C4-2B (cell line): ENCODE results near the gene CAMK1D.

Experiments used
- H3K27ac ChIP-seq: fragments of 450-650 bp; 2 replicates; pipeline ENCODE4 v1.5.1; 2017
- ZFX ChIP-seq: fragments of 450-650 bp; IDR thresholded peaks from 2 replicates; pipeline ENCODE4 v1.6.1; 2017
- TF ChIP-seq, protein P1 (sequence below): fragments of 450-650 bp; conservative IDR thresholded peaks from 2 replicates; pipeline ENCODE4 v1.5.1; 2017; ENCODE audit warnings: mild to moderate bottlenecking

CAMK1D gene

DNA sequence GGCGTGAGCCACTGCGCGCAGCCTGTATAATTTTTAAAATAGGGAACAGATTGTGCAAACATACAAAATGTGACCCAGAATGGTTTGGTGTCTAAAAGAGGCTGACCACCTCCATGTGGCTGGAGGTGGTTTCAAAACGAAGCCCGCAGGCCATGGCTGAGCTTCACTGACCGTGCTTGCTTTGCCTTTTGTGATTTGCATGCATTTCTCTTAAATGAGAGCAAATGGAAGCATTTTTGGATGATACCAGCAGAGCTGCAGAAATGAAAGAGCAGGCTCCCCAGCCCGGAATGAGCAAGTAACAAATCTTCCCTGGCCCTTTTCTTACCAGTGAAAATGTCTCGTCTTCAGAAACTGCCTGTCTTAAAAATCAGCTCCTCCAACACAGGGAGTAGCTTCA, 239.9 kb downstream of the CAMK1D start:
- TF ChIP-seq, protein P1, sequence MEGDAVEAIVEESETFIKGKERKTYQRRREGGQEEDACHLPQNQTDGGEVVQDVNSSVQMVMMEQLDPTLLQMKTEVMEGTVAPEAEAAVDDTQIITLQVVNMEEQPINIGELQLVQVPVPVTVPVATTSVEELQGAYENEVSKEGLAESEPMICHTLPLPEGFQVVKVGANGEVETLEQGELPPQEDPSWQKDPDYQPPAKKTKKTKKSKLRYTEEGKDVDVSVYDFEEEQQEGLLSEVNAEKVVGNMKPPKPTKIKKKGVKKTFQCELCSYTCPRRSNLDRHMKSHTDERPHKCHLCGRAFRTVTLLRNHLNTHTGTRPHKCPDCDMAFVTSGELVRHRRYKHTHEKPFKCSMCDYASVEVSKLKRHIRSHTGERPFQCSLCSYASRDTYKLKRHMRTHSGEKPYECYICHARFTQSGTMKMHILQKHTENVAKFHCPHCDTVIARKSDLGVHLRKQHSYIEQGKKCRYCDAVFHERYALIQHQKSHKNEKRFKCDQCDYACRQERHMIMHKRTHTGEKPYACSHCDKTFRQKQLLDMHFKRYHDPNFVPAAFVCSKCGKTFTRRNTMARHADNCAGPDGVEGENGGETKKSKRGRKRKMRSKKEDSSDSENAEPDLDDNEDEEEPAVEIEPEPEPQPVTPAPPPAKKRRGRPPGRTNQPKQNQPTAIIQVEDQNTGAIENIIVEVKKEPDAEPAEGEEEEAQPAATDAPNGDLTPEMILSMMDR, result no peak
- no peak for TF ChIP-seq ZFX
- H3K27ac ChIP-seq, result no peak overlapping the region

DNA sequence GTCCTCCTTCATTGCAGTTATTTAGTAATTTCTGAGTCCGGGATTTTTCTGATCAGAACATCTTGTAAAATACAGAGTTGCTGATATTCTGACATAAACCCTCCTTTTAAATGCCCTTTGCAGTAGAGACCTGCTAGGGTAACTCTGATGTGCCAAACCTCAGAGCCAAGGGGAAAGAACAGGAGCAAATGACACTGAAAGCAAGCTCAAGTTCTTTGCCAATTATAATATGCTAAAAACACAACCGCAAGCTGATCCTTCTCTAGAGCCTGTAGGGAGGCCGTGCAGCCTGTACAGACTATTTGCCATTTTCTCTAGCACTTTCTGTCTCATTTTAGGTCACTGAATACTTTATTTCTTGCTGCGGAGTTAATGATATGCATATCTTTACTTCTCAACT, 240.4 kb downstream of the CAMK1D start:
- no peak overlapping the region for H3K27ac ChIP-seq
- TF ChIP-seq, protein P1, result no peak
- no peak for TF ChIP-seq ZFX

DNA sequence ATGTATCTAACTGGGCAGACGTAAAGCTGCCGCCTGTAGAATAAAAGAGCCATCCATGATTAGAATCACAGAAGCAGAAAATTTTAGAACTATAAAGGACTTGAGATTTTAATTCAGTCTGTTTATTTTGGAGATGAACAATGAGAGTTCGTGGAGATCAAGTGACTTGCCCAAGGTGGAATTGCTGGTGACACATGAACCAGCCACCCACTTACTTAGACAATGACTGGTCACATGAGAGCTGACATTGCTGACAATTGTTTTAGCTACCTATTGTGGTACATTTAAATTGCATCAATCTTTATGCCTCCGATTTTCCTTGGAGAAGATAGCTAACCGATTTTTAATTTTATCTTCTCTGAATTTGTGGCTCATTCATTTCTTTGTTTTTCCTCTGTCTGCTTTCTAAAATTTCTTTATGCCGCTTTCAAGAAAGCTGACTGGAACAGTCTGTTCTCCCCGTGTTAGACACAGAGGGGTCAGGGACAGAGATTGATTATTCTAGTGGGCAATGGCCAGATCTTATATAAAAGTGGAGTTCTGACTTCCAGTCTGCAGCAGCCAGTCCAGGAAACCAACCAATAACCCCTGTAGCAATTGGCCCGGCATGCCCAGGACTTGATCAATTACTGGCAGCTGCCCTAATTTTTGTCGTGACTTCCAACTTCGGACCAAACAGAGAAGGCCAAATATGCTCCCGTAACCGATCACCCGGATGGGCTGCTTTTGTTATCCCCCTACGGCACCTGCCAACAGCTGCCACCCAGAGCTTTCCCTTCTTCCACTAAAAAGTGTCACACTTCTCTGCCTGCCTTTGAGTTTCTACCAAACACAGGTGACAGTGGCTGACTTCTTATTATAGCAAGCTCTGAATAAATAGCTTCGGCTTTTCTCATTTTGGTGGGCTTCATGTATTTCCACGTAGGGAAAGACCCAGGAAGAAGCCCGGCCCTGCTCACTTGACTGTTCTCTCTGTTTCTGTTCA, 241.6 kb downstream of the CAMK1D start:
- TF ChIP-seq, protein P1, result no peak
- TF ChIP-seq ZFX, result no peak
- no peak overlapping the region for H3K27ac ChIP-seq

DNA sequence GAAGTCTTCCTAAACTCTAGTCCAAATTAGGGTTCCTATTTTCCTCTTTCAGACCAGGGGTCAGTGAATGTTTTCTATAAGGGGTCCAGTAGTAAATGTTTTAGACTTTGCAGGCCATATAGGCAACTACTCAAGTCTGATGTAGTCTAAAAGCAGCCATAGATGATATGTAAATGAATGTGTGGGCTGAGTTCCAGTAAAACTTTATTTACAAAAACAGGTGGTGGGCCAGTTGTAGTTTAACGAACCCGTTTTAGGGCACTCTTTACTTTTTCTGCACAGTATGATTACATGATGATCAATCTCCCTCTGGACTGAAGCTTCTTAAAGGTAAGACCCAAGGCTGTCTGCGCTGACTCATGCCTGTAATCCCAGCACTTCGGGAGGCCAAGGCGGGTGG, 243.6 kb downstream of the CAMK1D start:
- H3K27ac ChIP-seq, result no peak overlapping the region
- TF ChIP-seq, protein P1, result no peak

DNA sequence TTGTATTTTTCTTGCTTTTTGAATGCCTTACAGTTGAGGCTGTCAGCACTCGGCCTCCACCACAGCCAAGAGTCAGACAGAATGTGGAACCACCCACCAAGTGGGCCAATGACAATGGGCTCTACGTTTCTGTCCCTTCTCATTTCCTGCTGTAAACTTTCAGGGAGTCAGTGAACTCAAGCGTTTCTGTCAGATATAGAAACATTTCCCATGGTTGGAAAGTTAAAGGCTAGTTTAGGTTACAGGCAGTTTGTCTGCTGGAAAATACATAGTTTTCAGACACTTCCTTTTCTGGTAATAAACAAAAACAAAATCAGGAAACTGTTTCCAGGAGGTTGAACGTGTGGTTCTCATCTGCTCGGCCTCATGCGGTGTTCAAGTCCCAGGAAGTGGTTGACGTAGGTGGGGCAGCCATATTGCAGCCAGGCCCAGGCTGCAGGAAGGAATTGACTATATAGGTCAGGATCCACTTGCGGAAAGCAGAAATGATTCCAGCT, 245.1 kb downstream of the CAMK1D start:
- no peak overlapping the region for H3K27ac ChIP-seq
- TF ChIP-seq, protein P1, result no peak
- TF ChIP-seq ZFX, result no peak

DNA sequence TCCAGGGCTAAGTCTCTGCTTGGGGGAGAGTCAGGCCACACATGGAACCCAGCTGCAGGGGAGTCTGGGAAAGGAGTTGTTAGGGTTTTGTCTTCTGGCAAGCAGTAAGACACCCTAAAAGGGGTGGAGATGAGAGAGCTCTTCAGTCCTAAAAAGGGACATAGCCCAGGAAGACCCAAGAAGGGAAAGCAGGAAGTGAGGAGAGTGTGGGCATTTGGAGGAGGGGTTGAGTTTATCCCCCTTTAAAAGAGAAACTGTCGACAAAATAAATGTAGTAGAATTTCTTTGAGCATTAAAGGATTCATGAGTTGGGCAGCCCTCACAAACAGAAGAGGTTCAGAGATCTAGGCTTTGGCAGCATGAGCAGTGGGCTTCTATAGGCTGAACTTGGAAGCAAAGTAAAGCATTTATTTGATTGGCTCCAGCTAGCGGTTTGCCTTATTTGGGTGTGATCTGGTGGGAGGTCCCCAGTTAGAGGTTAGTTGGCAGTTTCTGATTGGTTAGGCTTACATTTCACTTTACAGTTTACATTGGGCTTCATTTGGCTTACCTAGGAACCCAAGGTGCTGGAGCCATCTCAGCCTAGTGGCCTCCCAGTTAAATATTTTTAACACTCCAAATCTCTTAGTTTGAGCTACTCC, 246.7 kb downstream of the CAMK1D start:
- H3K27ac ChIP-seq, result no peak overlapping the region
- TF ChIP-seq, protein P1, result no peak
- TF ChIP-seq ZFX, result no peak

DNA sequence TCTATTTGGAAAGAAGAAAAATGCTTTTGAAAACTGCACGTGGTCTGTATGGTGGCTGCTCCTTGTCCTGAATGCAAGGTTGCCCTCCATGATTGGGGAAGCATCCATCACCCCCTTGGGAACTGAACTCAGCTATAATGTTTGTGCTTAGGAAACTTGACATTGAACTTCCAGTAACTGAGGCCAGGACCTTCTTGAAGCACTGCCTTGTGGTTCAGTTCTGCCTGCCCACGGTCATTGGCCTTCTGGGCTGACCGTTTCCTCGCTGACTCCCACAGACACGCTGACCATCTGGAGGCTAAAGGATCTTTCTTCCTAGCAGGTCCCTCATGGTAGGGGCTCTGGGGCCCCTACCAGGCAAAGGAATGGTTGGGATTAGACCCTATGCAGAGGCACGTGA, 247.8 kb downstream of the CAMK1D start:
- H3K27ac ChIP-seq, result no peak overlapping the region

More for the DNA sequence above, 247.8 kb downstream of the CAMK1D start:
- TF ChIP-seq, protein P1, result no peak
- no peak for TF ChIP-seq ZFX
